ENCODE data around the gene RXRA. TPM values are rescaled to one million over a fixed set of nuclear protein-coding genes. Genes with fewer than 3 reads are reported as not detected.

The RXRA gene
- total and polyA plus RNA-seq, 10 of the 15 experiments (the other 5 are each of a cell fraction or from before 2014, with no cell fraction given), result 0.89 to 36.8 (median 11.1) TPM

DNA sequence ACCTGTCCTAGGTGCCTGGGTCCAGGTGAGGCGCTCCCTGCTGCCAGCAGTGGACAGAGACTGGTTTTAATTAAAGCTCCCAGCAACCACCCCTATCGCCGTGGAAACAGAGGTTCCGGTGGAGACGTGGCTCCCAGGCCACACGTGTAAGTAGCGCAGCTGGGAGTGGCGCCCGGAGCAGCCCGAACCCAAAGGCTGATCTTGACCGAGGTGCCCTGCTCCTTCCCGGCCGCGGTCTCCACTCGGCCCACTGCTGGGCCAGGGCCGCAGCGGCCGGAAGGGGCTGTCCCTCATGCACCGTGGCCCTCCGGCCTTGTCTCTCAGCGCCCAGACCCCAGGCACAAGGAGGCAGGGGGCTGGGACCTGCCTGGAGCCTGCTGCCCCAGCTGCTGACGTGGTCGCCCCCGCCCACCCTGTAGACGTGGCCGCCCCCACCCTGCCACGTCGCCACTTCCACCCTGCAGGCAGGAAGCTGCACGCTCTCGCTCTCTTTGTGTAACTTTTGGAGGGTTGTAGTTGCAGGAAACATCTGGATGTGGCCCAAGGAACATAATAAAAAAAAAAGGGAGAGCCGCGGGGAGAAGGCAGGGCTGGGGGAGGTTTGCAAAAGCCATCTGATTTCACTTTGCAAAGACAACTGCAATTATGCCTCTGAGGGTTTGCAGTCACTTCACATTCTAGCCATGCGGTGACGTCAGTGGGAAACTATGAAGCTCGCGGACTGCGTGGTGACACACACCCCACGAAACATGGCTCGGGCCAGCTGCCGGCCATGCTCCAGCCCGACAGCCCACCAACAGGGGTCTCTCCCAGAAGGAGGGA, 129.9 kb downstream of the RXRA start:
- FAIRE-seq, result peak; percentile 56
- no peak overlapping the region for H3K27ac ChIP-seq (ENCODE audit: control insufficient read depth, insufficient read depth)
- ChIA-PET SMC1A (ENCODE audit: uncharacterized antibody, unreplicated experiment) (interaction anchor here (0.7 kb wide), 1 partner anchor 65 kb away, joined by 3 read pairs; no protein-coding TSS in a partner anchor), CTCF (interaction anchor here (0.7 to 1.7 kb wide), 4 partner anchors 9 to 554 kb away, joined by 4 to 5 read pairs (median 4); no protein-coding TSS in a partner anchor), POLR2A (no interaction called here), RAD21 (ENCODE audit: unreplicated experiment) (interaction anchor here (1.2 to 1.5 kb wide), 2 partner anchors 13 to 200 kb away, joined by 3 to 5 read pairs; no protein-coding TSS in a partner anchor)
- H3K36me3 ChIP-seq (ENCODE audit: control insufficient read depth in 2 of 2, insufficient read depth in 2 of 2, low read length in 1 of 2), result no peaks in the 10 kb centered on the region
- in situ Hi-C loops (cut with MboI), result no loop called here
- no peak overlapping the region for H3K4me3 ChIP-seq
- H3K4me2 ChIP-seq (ENCODE audit: control insufficient read depth, insufficient read depth), result peak overlapping the region; percentile 30; the same call in 1 of the 2 replicates
- no peaks in the 10 kb centered on the region for H3K79me2 ChIP-seq (ENCODE audit: control insufficient read depth, insufficient read depth, low read length)
- H2AFZ ChIP-seq (ENCODE audit: control insufficient read depth, low read depth, low read length), result peak overlapping the region; percentile 62
- H3K27me3 ChIP-seq (replicated peaks in 1 of 2; ENCODE audit: control insufficient read depth in 2 of 2, insufficient read depth in 2 of 2, low read length in 1 of 2), result no peaks in the 10 kb centered on the region
- H3K9me3 ChIP-seq (replicated peaks; ENCODE audit: control insufficient read depth, insufficient read depth, low read length), result no peaks in the 10 kb centered on the region
- peak; percentile 33; the same call in 2 of the 3 replicates for ATAC-seq
- intact Hi-C loops (cut with micrococcal nuclease; ENCODE audit: unreplicated experiment), result no loop called here
- no peaks in the 10 kb centered on the region for H3K4me1 ChIP-seq (ENCODE audit: control insufficient read depth, insufficient read depth, low read length)
- DNase-seq (ENCODE audit: low read depth, low spot score), result no peak
- H4K20me1 ChIP-seq (ENCODE audit: control insufficient read depth, insufficient read depth), result no peaks in the 10 kb centered on the region
- 20% methylated on average over 33 of the region's 41 CpGs for whole genome bisulfite sequencing (ENCODE audit: insufficient coverage, insufficient replicate concordance, low lambda C conversion rate, missing lambda C conversion rate)
- no peak overlapping the region for H3K9ac ChIP-seq (ENCODE audit: control insufficient read depth, insufficient read depth, low read length)
- BruUV-seq (replicated peaks), result no TSS peak
- no peak for TF ChIP-seq BMI1 (IDR thresholded peaks at IDR 0.05; ENCODE audit: borderline replicate concordance)
- peak in 1 of 2 experiments; percentile 39; a peak in 2 of 3 replicates for TF ChIP-seq EGR1 (IDR thresholded peaks at IDR 0.05; ENCODE audit: borderline replicate concordance in 1 of 2, low read depth in 2 of 2, low read length in 2 of 2)
- TF ChIP-seq ZBTB11 (CRISPR knock-in tag; IDR thresholded peaks at IDR 0.05), result no peak
- TF ChIP-seq BHLHE40 (IDR thresholded peaks at IDR 0.05; ENCODE audit: borderline replicate concordance in 1 of 2, low read depth in 2 of 2, low read length in 1 of 2), result peak in 1 of 2 experiments; percentile 12; a peak in 1 of 4 replicates
- no peak for TF ChIP-seq WRNIP1 (IDR thresholded peaks at IDR 0.05; ENCODE audit: borderline replicate concordance, low read depth, low read length)
- TF ChIP-seq NR2C1 (IDR thresholded peaks at IDR 0.05), result no peak
- 0 out of 2 replicates have a peak, but pooled peaks have one; percentile 27 for TF ChIP-seq NBN (IDR thresholded peaks at IDR 0.05)
- no peak for TF ChIP-seq PAX5 (IDR thresholded peaks at IDR 0.05; ENCODE audit: borderline replicate concordance, low read depth, low read length)
- TF ChIP-seq MEF2B (IDR thresholded peaks at IDR 0.05; ENCODE audit: partially characterized antibody, poor library complexity, severe bottlenecking), result no peak
- no peak for TF ChIP-seq CTCF (IDR thresholded peaks at IDR 0.05 in 2 of 3, conservative IDR thresholded peaks at IDR 0.05 in 1 of 3; ENCODE audit: control insufficient read depth in 2 of 3, extremely low read depth in 1 of 3, insufficient read depth in 1 of 3, low read depth in 3 of 3, low read length in 3 of 3)
- TF ChIP-seq SREBF2 (IDR thresholded peaks at IDR 0.05; ENCODE audit: low read length), result no peak
- TF ChIP-seq, protein P1, sequence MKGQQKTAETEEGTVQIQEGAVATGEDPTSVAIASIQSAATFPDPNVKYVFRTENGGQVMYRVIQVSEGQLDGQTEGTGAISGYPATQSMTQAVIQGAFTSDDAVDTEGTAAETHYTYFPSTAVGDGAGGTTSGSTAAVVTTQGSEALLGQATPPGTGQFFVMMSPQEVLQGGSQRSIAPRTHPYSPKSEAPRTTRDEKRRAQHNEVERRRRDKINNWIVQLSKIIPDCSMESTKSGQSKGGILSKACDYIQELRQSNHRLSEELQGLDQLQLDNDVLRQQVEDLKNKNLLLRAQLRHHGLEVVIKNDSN (IDR thresholded peaks at IDR 0.05; ENCODE audit: borderline replicate concordance, extremely low read length, insufficient read depth, low read depth, low read length), result peak; percentile 0
- peak; percentile 51 for TF ChIP-seq POLR2A (IDR thresholded peaks at IDR 0.05; ENCODE audit: low read depth, low read length)
- no peak for TF ChIP-seq IRF4 (IDR thresholded peaks at IDR 0.05; ENCODE audit: low read depth, low read length)
- TF ChIP-seq RELA (IDR thresholded peaks at IDR 0.05; ENCODE audit: borderline replicate concordance, partially characterized antibody), result no peak
- TF ChIP-seq KDM1A (IDR thresholded peaks at IDR 0.05; ENCODE audit: borderline replicate concordance), result no peak

All from GM12878 (cell line).